Measurements from ENCODE around the gene SLC12A1.
A peak's percentile ranks its signal among the peaks of the same experiment; 100 is the strongest.

The SLC12A1 gene

DNA sequence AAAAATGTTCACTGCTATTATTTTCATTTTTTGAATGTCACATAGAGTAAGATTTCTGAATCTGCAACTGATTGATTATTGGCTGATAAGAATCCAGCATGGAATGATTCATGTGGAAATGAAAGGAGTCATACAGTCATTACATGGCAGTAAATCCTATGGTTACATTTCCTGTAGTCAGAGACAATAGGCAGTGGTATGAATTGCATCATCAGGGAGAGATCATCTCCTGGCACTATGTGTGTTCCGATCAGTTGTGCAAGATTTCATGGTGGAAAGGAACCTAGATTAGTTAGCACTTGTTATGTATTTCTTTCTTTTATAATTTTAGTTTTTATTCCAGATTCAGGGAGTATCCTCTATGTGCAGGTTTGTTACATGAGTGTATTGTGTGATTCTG, 38.8 kb downstream of the SLC12A1 start:
- DNase-seq: no peak

DNA sequence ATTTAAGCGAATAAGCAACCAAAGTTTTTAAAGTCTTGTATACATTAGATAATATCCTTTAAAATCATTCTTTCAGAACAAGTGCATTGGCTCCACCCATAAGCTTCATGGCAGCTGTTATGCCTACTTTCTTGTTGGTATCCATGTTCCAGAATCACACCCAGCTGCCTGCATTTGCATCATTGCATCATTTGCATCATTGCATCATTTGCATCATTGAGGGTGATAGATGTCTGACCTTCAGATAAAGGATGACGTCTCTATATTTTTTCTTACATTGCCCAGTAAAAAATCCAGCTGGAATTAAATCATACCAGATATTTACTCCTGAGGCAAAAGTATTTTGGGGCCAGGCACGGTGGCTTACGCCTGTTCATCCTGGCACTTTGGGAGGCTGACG, 42.3 kb downstream of the SLC12A1 start:
- no peak for DNase-seq

DNA sequence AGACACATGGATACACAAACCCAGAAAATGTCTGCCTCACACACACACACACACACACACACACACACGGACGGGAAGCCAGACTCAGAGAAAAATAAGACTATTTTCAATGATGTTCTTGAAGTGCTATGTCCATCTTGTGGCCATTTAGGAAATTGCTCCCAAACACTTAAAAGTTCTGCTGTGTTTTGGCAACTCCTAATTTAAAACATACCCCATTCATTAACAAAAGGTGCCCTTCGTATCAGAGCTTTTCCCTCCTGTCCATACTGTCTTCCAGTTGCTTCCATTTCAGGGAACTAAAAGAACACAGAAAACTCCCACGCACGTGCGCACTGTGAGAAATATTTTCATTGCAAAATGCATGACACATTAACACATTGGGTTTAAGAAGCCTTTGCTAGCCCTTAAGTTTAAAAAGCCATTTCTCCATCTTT, 44.6 kb downstream of the SLC12A1 start:
- DNase-seq: peak; percentile 62

DNA sequence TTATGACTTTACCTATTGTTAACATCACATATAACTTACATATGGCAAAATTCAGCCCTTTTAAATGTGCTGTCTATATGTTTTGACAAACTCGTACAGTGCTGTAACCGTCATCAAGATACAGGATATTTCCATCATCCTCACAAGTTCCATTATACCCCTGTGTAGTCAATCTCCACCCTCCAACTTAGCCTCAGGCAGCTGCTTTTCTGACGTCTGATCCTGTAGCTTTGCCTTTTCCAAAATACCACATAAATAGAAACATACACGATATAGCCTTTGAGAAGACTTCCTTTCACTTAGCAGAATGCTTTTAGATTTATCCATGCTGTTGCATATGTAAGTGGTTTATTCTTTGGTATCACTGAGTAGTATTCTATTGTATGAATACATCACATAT, 47.1 kb downstream of the SLC12A1 start:
- no peak for DNase-seq

GRCh38 chr15:48265135-48265534, 59.0 kb downstream of the SLC12A1 start:
- DNase-seq: no peak

DNA sequence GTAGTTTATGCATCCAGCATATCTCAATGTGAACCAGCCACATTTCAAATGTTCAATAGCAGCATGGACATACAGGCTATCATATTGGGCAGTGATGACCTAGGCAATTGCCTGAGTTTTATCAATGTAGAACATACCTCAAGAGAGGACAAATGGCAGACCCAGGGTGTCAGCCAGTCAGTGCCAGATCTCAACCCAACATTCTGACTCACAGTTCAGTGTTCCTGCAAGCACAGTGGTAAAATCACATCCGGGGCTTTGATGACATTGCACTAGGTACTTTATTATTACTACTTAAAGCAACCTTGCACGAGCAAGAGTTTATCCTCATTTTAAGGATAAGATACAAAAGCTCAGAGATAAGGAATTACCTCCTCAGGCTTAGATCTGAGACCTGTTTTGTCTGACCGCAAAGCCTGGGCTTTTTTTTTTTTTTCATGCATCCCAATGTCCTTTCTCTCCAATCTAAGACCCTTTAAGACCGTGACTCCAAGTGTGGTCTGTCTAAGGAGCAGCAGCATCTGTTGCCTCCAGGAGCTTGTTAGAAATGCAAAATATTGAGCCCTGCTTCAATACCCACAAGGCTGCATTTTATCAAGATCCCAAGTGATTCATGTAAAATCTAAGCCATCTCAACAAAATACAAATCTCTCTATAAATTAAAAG, 60.1 kb downstream of the SLC12A1 start:
- no peak for DNase-seq

GRCh38 chr15:48267766-48268165, 61.7 kb downstream of the SLC12A1 start:
- no peak for DNase-seq

DNA sequence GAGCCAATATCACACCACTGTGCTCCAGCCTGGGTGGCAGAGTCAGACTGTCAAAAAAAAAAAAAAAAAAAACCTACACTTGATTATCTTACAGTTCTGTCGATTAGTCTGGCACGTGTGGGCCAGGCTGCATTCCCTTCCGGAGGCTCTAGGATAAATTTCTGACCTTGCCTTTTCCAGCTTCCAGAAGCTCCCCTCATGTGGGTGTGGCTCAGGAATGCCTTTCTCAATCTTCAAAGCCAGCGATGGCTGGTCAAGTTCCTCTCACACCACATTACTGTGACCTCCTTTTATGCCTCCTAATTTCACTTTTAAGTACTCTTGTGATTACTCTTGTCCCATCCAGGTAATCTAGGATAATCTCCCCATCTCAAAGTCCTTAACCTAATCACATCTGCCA, 66.9 kb downstream of the SLC12A1 start:
- no peak for DNase-seq

DNA sequence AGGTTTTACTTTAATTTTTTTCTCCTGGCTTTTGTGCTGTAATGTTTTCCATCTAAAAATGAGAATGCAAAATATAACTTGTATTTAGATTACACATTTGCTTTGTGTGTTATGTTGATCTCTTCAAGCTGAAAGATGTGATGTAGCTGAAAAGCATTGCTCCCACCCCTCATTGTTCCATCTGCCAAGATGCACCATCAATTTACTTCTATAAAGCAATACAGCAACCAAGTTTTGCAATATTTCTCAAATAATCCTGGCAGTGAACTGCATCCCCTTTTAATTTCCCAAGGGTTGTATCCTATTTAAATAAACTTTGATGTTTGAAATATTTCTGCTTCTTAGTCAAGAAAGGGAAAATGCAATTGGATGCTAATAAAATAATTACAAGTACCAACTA, 72.6 kb downstream of the SLC12A1 start:
- DNase-seq: no peak

DNA sequence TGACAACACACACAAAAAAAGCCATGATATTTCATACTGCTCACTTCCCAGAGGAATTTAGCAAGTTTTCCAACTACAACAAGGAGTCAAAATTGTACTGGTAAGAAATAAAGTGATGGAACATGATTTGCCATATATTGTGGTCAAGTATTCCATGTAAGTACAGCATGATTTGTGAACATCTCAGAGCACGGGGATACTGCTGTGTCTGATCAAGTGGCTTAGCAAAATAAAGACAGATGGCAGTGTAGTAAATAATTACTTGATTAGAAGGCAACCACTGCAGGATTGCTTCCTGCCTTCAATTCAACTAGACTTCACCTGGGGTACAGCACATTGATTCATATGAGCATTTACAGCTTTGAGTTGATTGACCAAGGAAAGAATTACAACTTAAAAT, 73.5 kb downstream of the SLC12A1 start:
- DNase-seq: peak; percentile 7

DNA sequence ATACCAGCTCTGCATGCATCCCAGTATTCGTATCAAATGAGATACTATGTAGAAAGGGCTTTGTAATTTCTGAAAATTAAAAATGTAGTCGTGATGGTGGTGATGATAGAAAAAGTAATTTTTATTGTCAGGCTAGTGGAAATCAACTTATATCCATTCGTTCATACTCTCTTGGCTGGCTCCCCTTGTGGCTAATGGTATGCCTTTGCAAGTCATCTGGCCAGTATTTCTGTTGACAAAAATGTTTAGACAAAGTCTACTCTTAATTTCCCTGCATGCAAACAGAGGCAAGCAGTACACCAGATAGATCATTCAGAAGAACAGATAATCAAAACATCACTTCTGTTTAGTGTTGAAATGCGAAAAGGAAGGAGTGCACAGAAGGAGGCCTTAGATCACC, 75.6 kb downstream of the SLC12A1 start:
- DNase-seq: no peak

- DNase-seq: no peak
Observed at GRCh38 chr15:48282216-48282615, 76.1 kb downstream of the SLC12A1 start.

- peak; percentile 38 for DNase-seq
Observed at GRCh38 chr15:48283396-48284145, 77.5 kb downstream of the SLC12A1 start.

DNA sequence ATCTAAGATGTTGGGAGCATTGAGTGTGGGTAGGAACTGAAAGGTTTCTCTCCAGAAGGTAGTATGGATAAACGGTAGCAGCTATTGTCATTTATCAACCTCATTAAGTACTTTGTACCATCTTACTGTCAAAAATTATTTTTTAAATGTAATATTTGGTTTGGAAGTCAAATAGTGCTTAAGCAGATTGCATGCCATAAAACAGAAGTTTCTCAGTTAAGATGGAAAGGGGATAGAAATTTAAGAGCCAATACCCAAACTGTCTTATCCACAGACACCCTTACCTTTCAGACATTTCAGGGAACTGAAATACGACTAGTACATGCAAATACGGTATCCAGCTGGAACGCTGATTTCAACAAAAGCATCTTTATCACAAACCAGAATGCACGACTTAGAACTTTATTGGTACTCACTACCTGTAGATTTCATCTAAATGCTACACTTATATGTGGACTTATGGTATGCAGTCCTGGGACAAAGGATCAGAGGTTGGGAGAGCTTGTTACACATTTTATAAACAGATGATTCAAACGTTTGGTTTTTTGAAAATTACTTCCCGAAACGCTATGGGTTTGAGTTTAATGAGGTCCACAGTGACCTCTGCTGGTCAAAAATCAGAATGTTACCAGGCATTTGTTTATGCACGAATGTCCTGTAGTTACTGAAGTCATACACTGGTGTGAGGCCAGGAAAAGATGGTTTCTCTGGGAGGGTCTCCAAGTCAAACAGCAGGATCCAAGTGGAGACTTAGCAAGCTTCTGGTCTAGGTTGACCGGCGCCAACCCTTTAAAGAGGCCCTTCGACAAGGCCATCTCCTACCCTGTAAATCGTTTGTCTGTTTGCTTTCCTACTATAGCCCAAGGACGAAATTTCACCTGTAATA, 79.5 kb downstream of the SLC12A1 start:
- DNase-seq: peak; percentile 91

- no peak for DNase-seq
Observed at GRCh38 chr15:48289628-48290027, 83.5 kb downstream of the SLC12A1 start.

DNA sequence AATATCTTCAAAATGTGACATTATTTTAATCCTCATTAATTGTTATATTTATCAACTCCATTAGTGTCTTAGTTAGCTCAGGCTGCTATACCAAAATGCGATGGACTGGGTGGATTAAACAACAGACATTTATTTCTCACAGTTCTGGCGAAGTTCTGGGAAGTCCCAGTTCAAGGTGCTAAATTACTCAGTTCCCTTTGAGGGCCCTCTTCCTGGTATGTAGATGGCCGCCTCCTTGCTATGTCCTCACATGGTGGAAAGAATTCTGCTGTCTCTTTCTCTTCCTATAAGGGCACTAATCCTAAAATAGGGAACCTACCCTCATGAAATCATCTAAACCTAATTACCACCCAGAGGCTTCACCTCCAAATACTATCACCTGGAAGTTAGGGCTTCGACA, 86.4 kb downstream of the SLC12A1 start:
- DNase-seq: no peak

DNA sequence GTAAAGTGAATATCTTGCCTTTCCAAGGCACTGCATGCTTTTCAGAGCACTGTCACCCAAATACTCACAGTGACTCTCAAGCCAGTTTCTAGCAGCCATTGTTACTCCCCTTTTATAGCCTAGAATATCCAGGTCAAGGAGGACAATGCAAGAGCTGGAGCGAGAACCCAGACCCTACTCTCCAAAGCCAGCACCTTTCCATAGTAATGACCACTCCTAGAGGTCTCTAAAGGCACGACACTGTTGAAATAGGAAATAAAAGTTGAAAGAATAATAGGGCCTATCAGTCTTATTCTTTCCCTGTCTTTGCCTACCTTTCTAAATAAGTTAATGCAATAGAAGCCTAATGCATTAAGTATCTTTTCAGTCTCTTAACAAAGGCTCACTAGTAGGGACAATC, 91.6 kb downstream of the SLC12A1 start:
- no peak for DNase-seq

- DNase-seq: no peak
Observed at GRCh38 chr15:48298914-48299313, 92.8 kb downstream of the SLC12A1 start.

GRCh38 chr15:48300038-48300437, 93.9 kb downstream of the SLC12A1 start:
- no peak for DNase-seq

DNA sequence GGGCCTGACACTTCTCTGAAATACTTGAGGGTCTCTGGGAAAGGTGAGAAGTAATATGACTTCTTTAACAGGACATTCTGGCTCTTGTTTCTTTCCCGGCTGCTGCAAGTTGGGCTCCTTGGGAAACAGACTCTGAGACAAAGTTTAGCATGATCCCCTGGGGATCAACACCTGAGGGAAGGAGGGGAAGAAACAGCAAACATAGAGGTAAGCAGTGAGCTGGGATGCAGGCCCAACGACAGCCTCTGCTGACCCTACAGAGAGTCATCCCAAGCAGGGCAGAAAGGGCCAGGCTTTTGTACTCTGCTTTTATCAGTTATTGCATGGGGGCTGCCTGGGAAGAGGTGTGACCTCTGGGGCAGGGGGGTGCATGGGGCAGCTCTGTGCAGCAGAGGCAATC, 98.3 kb downstream of the SLC12A1 start:
- DNase-seq: no peak

DNA sequence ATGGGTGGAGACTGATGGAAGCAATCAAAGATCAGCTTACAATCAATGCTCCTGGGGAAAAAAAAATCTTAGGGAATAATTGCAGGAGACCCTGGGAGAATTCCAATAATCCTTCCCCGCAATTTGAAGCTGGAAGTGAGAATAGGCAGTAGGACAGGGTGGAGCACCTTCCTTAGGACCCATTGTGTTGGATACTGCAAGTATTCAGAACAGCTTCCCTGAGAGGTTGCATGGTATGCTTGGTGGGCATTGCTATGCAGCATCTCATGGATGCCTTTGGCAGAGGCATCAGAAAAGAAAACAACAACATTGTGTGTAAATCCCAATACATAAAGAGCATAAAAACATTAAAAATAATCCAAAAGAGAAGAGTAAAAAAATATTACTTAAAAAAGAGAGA, 100.5 kb downstream of the SLC12A1 start:
- DNase-seq: no peak

DNA sequence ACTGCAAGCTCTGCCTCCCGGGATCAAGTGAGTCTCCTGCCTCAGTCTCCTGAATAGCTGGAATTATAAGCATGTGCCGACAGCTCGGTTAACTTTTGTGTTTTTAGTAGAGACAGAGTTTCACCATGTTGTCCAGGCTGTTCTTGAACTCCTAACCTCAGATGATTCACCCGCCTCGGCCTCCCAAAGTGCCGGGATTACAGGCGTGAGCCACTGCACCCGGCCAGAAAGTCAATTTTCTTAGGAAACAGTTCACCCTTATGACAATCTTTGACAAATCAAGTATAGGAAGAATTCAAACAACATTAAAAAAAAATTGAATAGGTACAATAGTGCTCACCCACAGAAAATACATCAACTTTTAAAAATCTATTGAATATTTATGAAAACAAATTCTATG, 101.5 kb downstream of the SLC12A1 start:
- DNase-seq: no peak

DNA sequence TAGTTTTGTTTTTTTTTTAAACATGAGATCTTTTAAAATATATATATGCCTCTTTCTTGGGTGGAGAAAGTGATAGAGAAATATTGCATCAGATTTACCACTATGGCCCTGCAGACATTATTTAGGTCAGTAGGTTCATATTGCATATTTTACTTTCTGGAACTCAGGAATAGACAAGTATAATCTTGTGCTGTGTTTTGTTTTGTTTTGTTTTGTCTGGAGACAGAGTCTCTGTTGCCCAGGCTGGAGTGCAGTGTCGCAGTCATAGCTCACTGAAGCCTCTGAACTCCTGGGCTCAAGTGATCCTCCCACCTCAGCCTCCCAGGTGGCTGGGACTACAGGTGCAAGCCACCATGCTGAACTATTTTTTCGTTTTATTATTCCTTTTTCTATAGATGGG, 103.6 kb downstream of the SLC12A1 start:
- no peak for DNase-seq

GRCh38 chr15:48313216-48313615, 107.1 kb downstream of the SLC12A1 start:
- no peak for DNase-seq
